Measurements from ENCODE around the gene SCAMP4. TPM values are rescaled to one million over a fixed set of nuclear protein-coding genes. Genes with fewer than 3 reads are reported as not detected.

The SCAMP4 gene
- total and polyA plus RNA-seq, 2 experiments from 2014 or later = 39.4 to 106 TPM

- no peak overlapping the region for H2AFZ ChIP-seq
- ATAC-seq = peak; percentile 94
Observed at GRCh38 chr19:1929021-1929742, 24.0 kb downstream of the SCAMP4 start.

More at GRCh38 chr19:1929021-1929742, 24.0 kb downstream of the SCAMP4 start:
- no peaks in the 10 kb centered on the region for H3K79me2 ChIP-seq (replicated peaks; ENCODE audit: insufficient read depth)
- peaks cover 15% of the 10 kb centered on the region for H3K9me3 Mint-ChIP-seq
- no peak overlapping the region for H3K27ac Mint-ChIP-seq
- H3K4me3 Mint-ChIP-seq = peak overlapping the region; percentile 65
- H3K4me1 ChIP-seq (ENCODE audit: insufficient read depth) = peaks cover 5% of the 10 kb centered on the region; the same call in 1 of the 2 replicates
- peaks cover 31% of the 10 kb centered on the region for H3K27me3 Mint-ChIP-seq (ENCODE audit: insufficient read depth, low read depth, poor library complexity)
- H3K4me3 ChIP-seq = peak overlapping the region; percentile 49
- H3K4me2 ChIP-seq = peak overlapping the region; percentile 79
- peak; percentile 89 for DNase-seq (ENCODE audit: low spot score)
- H3F3A ChIP-seq (replicated peaks; ENCODE audit: low read depth) = 0 out of 2 replicates have a peak, but pooled peaks cover 3% of the 10 kb centered on the region
- no peaks in the 10 kb centered on the region for H4K20me1 ChIP-seq (replicated peaks; ENCODE audit: insufficient read depth)
- H3K27me3 ChIP-seq (ENCODE audit: insufficient read depth) = peaks cover 5% of the 10 kb centered on the region; the same call in 1 of the 2 replicates
- H3K9me2 ChIP-seq (ENCODE audit: insufficient read depth) = no peaks in the 10 kb centered on the region
- H3K4me1 Mint-ChIP-seq = peaks cover 6% of the 10 kb centered on the region; the same call in 1 of the 3 replicates
- H3K36me3 Mint-ChIP-seq (ENCODE audit: low read depth) = peaks cover 13% of the 10 kb centered on the region; the same call in 2 of the 3 replicates
- H3K36me3 ChIP-seq (ENCODE audit: insufficient read depth) = no peaks in the 10 kb centered on the region
- TF ChIP-seq ZNF114 (CRISPR knock-in tag; IDR thresholded peaks at IDR 0.05) = no peak
- TF ChIP-seq POLR2AphosphoS5 (IDR thresholded peaks at IDR 0.05; ENCODE audit: low read depth) = no peak
- no peak for TF ChIP-seq JUNB (IDR thresholded peaks at IDR 0.05; ENCODE audit: unreplicated experiment)
- TF ChIP-seq REST (IDR thresholded peaks at IDR 0.05; ENCODE audit: unreplicated experiment) = no peak
- no peak for TF ChIP-seq ETS1 (IDR thresholded peaks at IDR 0.05)
- TF ChIP-seq EZH2 (IDR thresholded peaks at IDR 0.05; ENCODE audit: low read depth, unreplicated experiment) = no peak
- TF ChIP-seq CREB1 (CRISPR knock-in tag; IDR thresholded peaks at IDR 0.05; ENCODE audit: low read depth) = 0 out of 2 replicates have a peak, but pooled peaks have one; percentile 11
- TF ChIP-seq ZNF331 (CRISPR knock-in tag; IDR thresholded peaks at IDR 0.05; ENCODE audit: low read depth) = no peak
- no peak for TF ChIP-seq NANOG (IDR thresholded peaks at IDR 0.05; ENCODE audit: borderline replicate concordance)
- no peak for TF ChIP-seq EZH2phosphoT487 (IDR thresholded peaks at IDR 0.05; ENCODE audit: unreplicated experiment)
- no peak for TF ChIP-seq STAT1 (IDR thresholded peaks at IDR 0.05; ENCODE audit: unreplicated experiment)
- peak; percentile 80 to 94 for TF ChIP-seq CTCF (conservative IDR thresholded peaks at IDR 0.05; ENCODE audit: low read depth in 2 of 2)
- TF ChIP-seq ZNF462 (CRISPR knock-in tag; IDR thresholded peaks at IDR 0.05) = no peak
- no peak overlapping the region for H3K27ac ChIP-seq (ENCODE audit: low read depth)

Measured in GM23338 (cell line).